HL-60 (cell line): ENCODE data around the gene ARNT2.

Experiments used
- DNase-seq, 2 experiments: peaks; one replicate each; pipeline ENCODE4 v3.0.0-alpha.2; 2010 to 2020; ENCODE audit warnings: low read depth in 1 of 2, low spot score in 1 of 2
- H3K27ac ChIP-seq: fragments of 250-450 bp; sonication (Bioruptor Pico); replicated peaks from 2 replicates; pipeline ENCODE4 v1.5.1; 2020; ENCODE audit warnings: mild to moderate bottlenecking, moderate library complexity
- H3K27me3 ChIP-seq: fragments of 250-450 bp; sonication (Bioruptor Pico); 2 replicates; pipeline ENCODE4 v1.5.1; 2021; ENCODE audit warnings: mild to moderate bottlenecking, moderate library complexity; ENCODE audit not compliant: insufficient read depth, poor library complexity, severe bottlenecking
- H3K4me3 ChIP-seq: replicated peaks from 2 replicates; pipeline ENCODE4 v1.5.1; 2011; ENCODE audit warnings: mild to moderate bottlenecking, control low read depth, low read length; ENCODE audit not compliant: insufficient read depth
- GABPA ChIP-seq: IDR thresholded peaks from 2 replicates; pipeline ENCODE4 v1.6.1; 2012; ENCODE audit warnings: low read depth
- POLR2AphosphoS5 ChIP-seq: IDR thresholded peaks from 2 replicates; pipeline ENCODE4 v1.6.1; 2012; ENCODE audit warnings: low read depth
- SPI1 ChIP-seq: IDR thresholded peaks from 2 replicates; pipeline ENCODE4 v1.6.1; 2012; ENCODE audit warnings: low read depth, mild to moderate bottlenecking, borderline replicate concordance
- TF ChIP-seq, protein P1 (sequence below): IDR thresholded peaks from one replicate; pipeline ENCODE4 v1.5.1; 2011; ENCODE audit warnings: low read length, control low read depth, inconsistent platforms; ENCODE audit not compliant: insufficient read depth
- TF ChIP-seq, protein P2 (sequence below): IDR thresholded peaks from 2 replicates; pipeline ENCODE4 v1.6.1; 2012; ENCODE audit warnings: low read depth; ENCODE audit not compliant: insufficient replicate concordance

The ARNT2 gene

DNA sequence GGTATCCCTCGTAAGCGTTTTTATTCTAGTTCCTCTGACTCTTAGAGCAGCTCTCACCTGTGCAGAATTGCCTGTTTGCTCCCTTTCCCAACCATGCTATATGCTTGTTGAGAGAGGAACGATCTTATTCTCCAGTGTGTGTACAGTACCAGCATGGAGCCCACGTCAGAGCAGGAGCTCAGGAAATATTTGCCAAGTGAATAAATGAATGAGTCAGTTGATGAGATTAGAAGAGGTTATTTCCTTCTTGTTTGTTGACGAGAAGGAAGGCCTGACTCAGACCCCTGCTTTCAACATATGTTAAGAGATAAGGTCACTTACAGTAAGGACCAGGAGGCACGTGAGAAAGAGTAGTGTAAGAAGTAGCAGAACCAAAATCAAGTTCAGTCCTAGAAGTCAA lies 184.6 kb downstream of the ARNT2 start:
- TF ChIP-seq SPI1 (no peak), POLR2AphosphoS5 (no peak), GABPA (no peak)
- TF ChIP-seq, protein P1, sequence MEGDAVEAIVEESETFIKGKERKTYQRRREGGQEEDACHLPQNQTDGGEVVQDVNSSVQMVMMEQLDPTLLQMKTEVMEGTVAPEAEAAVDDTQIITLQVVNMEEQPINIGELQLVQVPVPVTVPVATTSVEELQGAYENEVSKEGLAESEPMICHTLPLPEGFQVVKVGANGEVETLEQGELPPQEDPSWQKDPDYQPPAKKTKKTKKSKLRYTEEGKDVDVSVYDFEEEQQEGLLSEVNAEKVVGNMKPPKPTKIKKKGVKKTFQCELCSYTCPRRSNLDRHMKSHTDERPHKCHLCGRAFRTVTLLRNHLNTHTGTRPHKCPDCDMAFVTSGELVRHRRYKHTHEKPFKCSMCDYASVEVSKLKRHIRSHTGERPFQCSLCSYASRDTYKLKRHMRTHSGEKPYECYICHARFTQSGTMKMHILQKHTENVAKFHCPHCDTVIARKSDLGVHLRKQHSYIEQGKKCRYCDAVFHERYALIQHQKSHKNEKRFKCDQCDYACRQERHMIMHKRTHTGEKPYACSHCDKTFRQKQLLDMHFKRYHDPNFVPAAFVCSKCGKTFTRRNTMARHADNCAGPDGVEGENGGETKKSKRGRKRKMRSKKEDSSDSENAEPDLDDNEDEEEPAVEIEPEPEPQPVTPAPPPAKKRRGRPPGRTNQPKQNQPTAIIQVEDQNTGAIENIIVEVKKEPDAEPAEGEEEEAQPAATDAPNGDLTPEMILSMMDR, result no peak
- TF ChIP-seq, protein P2, sequence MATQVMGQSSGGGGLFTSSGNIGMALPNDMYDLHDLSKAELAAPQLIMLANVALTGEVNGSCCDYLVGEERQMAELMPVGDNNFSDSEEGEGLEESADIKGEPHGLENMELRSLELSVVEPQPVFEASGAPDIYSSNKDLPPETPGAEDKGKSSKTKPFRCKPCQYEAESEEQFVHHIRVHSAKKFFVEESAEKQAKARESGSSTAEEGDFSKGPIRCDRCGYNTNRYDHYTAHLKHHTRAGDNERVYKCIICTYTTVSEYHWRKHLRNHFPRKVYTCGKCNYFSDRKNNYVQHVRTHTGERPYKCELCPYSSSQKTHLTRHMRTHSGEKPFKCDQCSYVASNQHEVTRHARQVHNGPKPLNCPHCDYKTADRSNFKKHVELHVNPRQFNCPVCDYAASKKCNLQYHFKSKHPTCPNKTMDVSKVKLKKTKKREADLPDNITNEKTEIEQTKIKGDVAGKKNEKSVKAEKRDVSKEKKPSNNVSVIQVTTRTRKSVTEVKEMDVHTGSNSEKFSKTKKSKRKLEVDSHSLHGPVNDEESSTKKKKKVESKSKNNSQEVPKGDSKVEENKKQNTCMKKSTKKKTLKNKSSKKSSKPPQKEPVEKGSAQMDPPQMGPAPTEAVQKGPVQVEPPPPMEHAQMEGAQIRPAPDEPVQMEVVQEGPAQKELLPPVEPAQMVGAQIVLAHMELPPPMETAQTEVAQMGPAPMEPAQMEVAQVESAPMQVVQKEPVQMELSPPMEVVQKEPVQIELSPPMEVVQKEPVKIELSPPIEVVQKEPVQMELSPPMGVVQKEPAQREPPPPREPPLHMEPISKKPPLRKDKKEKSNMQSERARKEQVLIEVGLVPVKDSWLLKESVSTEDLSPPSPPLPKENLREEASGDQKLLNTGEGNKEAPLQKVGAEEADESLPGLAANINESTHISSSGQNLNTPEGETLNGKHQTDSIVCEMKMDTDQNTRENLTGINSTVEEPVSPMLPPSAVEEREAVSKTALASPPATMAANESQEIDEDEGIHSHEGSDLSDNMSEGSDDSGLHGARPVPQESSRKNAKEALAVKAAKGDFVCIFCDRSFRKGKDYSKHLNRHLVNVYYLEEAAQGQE, result no peak
- Histone ChIP-seq H3K27me3 (no peaks in the 10 kb centered on the region), H3K27ac (no peak overlapping the region), H3K4me3 (no peak overlapping the region)
- DNase-seq, result no peak

DNA sequence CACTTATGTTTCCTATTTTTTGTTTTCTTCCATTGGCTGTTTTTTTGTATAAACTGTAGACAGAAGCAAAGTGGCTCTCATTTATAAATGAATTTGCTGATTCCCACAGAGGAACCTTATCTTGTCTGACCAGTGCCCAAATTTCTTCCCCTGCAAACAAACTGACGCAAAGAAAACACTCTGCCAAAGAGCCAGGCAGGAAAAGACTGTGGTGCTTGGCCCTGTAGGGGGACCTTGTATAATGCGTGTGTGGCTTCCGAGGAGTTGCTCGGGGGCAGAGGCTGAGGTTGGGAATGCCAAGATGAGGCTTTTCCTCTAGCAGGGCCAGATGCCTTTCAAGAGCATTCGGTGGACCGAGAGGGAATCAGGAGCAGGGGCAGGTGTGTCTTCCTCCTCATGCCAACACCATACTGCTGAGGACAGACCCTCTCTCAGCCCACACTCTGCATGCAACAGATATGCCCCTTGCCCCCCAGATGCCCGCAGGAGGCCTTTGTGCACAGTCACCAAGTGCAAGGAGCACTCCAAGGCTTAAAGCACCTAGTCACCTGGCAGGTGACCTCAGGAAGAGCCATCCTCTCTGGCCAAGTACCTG lies 186.7 kb downstream of the ARNT2 start:
- no peak for DNase-seq
- Histone ChIP-seq H3K27ac (no peak overlapping the region), H3K27me3 (no peaks in the 10 kb centered on the region), H3K4me3 (no peak overlapping the region)
- TF ChIP-seq GABPA, result no peak
- TF ChIP-seq, protein P2, result no peak
- TF ChIP-seq, protein P1, result no peak
- TF ChIP-seq SPI1, result no peak
- TF ChIP-seq POLR2AphosphoS5, result no peak

DNA sequence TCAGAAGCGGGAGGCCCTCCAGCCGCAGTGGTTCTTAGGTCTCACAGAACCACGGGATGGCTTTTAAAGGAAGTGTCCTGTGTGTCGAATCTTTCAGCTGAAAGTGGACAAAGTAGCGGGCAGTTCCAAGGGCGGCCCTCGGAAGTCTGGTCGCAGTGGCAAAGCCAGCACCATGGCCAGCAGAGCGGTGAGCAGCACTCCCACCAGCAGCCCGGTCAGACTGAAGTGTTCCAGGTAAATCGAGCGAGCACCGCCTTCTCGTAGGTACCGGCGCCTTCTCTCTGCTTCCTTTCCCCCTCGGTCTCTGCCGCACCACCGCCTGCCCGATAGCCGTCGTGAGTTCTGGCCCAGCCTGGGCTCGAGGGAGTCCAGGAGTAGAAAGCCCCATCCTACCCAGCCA lies 187.3 kb downstream of the ARNT2 start:
- no peak for DNase-seq
- Histone ChIP-seq H3K27ac (no peak overlapping the region), H3K4me3 (no peak overlapping the region), H3K27me3 (no peaks in the 10 kb centered on the region)
- no peak for TF ChIP-seq POLR2AphosphoS5
- no peak for TF ChIP-seq SPI1
- no peak for TF ChIP-seq GABPA
- TF ChIP-seq, protein P2, result no peak
- TF ChIP-seq, protein P1, result no peak
